Gastrocnemius medialis (tissue), 4 donors: Measurements from ENCODE around the gene UBA6. TPM values are rescaled to one million over a fixed set of nuclear protein-coding genes. Genes with fewer than 3 reads are reported as not detected.
"Not testable (repeated sequence)": the region's sequence is repeated elsewhere in the genome, so short reads cannot be mapped to it uniquely, and the experiment has no call there.

ENCODE experiments used
- ATAC-seq, 2 donors: fragments of 150-250 bp; one replicate each; pipeline ENCODE4 v1.9.1; 2016
- DNase-seq, 2 donors: peaks; one replicate each; pipeline ENCODE4 v3.0.0-alpha.2; 2019
- H3K27ac ChIP-seq, 4 donors: fragments of 200-600 bp; sonication (generic); 1 replicate in 1 of 4; 2 replicates in 3 of 4; pipeline ENCODE4 v1.5.1; 2016 to 2018; ENCODE audit warnings: mild to moderate bottlenecking in 2 of 4, moderate library complexity in 1 of 4
- H3K27me3 ChIP-seq, 3 donors: fragments of 200-600 bp; sonication (generic) in 2 of 3; 1 replicate in 1 of 3; 2 replicates in 2 of 3; pipeline versions ENCODE4 v1.5.1 to v1.6.0; 2016 to 2019; ENCODE audit warnings: mild to moderate bottlenecking in 1 of 3, moderate library complexity in 1 of 3
- H3K36me3 ChIP-seq, 2 donors: fragments of 200-600 bp; sonication (generic) in 1 of 2; one replicate each; pipeline ENCODE4 v1.5.1; 2017 to 2018
- H3K4me1 ChIP-seq, 2 donors: fragments of 200-600 bp; sonication (generic) in 1 of 2; one replicate each; pipeline ENCODE4 v1.5.1; 2016 to 2017; ENCODE audit warnings: mild to moderate bottlenecking in 2 of 2
- H3K4me3 ChIP-seq, 4 donors: fragments of 200-600 bp; sonication (generic) in 3 of 4; 1 replicate in 1 of 4; 2 replicates in 3 of 4; pipeline ENCODE4 v1.5.1; 2016 to 2019; ENCODE audit warnings: mild to moderate bottlenecking in 2 of 4
- H3K9me3 ChIP-seq, 3 donors: fragments of 200-600 bp; sonication (generic) in 2 of 3; 1 replicate in 1 of 3; 2 replicates in 2 of 3; pipeline ENCODE4 v1.5.1; 2016 to 2019
- POLR2A ChIP-seq, 2 donors: fragments of 450-650 bp; IDR thresholded peaks; one replicate each; pipeline ENCODE4 v1.6.1; 2017; ENCODE audit warnings: antibody characterized with exemption in 2 of 2, mild to moderate bottlenecking in 2 of 2, moderate library complexity in 2 of 2
- in situ Hi-C, 4 donors: fragments of 200-750 bp; cut with MboI; loops; one replicate each; pipeline versions ENCODE4 v1.15.0 to v1.8.0; 2017; ENCODE audit warnings: low sequenced_read_pairs in 4 of 4
- intact Hi-C: fragments of 100-400 bp; cut with DNase I; formaldehyde crosslinking; loops from one replicate; pipeline ENCODE4 v1.15.1; 2023; ENCODE audit warnings: low total_unique reads
- total RNA-seq, 4 donors: library from RNA; depleted of rRNA; stranded (reverse); fragments of >200 nt; gene quantifications; one replicate each; pipeline versions ENCODE4 v1.1.0 to v1.2.3, GENCODE V29; 2016
- TF ChIP-seq, protein P1 (sequence below), 5 experiments: fragments of 450-650 bp in 3 of 5; fragments of 200-600 bp in 2 of 5; sonication (generic) in 2 of 5; IDR thresholded peaks in 4 of 5; conservative IDR thresholded peaks in 1 of 5; 1 replicate in 4 of 5; 2 replicates in 1 of 5; pipeline ENCODE4 v1.5.1; 2016 to 2019; ENCODE audit warnings: antibody characterized with exemption in 5 of 5, mild to moderate bottlenecking in 3 of 5, moderate library complexity in 3 of 5

The UBA6 gene
- total RNA-seq, 4 donors from 2014 or later = 38.9 to 103 (median 46.3) TPM

DNA sequence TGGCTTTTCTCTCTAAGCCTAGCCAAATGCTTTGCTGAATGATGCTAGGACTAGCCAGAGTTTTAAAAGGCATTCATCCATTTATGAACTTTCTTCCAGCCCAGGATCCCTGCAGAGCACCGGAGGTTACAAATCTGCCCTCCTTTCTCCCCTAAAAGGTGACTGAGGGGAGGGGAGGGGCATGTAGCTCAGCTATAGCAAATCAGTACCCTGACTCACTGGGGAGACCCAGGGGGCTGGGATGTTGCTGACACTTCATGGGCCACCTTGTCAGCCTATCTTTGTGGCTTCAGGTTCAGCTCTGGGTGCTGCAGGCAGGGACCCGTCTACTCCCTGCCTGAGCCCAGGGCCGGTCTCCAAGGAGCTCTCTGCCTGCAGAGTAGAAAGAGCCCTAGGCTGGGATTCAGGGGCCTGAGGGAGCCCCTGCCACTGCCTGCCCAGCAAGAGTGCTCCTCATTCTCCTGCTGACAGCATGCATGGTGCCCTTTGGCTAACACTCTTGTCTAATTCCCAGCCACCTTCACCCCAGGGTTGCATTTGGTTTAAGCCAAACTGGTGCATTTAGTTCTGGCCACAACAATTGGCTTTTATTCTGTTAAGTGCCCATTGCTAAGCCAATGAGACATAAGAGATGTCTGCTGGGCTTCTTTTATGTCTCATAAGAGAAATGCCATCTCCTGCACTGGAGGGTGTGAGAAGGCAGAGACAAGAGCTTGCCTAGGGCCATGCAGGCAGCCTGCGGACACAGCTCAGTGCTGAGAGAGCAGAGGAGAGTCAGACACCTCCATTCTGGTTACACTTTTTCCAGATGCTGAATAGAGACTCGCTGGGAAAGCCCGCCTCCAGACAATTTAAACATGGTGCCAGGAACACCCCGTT, 11.9 kb upstream of the UBA6 start:
- Histone ChIP-seq H3K9me3 (no peaks in the 10 kb centered on the region), H3K4me3 (no peak overlapping the region), H3K27ac (no peak overlapping the region), H3K27me3 (no peaks in the 10 kb centered on the region), H3K4me1 (no peaks in the 10 kb centered on the region), H3K36me3 (no peaks in the 10 kb centered on the region)
- TF ChIP-seq, protein P1, sequence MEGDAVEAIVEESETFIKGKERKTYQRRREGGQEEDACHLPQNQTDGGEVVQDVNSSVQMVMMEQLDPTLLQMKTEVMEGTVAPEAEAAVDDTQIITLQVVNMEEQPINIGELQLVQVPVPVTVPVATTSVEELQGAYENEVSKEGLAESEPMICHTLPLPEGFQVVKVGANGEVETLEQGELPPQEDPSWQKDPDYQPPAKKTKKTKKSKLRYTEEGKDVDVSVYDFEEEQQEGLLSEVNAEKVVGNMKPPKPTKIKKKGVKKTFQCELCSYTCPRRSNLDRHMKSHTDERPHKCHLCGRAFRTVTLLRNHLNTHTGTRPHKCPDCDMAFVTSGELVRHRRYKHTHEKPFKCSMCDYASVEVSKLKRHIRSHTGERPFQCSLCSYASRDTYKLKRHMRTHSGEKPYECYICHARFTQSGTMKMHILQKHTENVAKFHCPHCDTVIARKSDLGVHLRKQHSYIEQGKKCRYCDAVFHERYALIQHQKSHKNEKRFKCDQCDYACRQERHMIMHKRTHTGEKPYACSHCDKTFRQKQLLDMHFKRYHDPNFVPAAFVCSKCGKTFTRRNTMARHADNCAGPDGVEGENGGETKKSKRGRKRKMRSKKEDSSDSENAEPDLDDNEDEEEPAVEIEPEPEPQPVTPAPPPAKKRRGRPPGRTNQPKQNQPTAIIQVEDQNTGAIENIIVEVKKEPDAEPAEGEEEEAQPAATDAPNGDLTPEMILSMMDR (IDR thresholded peaks at IDR 0.05 in 4 of 5, conservative IDR thresholded peaks at IDR 0.05 in 1 of 5) = no peak
- no peak for TF ChIP-seq POLR2A (IDR thresholded peaks at IDR 0.05)
- intact Hi-C loops (no loop called here), in situ Hi-C loops (no loop called here)
- ATAC-seq (no peak), DNase-seq (no peak)

DNA sequence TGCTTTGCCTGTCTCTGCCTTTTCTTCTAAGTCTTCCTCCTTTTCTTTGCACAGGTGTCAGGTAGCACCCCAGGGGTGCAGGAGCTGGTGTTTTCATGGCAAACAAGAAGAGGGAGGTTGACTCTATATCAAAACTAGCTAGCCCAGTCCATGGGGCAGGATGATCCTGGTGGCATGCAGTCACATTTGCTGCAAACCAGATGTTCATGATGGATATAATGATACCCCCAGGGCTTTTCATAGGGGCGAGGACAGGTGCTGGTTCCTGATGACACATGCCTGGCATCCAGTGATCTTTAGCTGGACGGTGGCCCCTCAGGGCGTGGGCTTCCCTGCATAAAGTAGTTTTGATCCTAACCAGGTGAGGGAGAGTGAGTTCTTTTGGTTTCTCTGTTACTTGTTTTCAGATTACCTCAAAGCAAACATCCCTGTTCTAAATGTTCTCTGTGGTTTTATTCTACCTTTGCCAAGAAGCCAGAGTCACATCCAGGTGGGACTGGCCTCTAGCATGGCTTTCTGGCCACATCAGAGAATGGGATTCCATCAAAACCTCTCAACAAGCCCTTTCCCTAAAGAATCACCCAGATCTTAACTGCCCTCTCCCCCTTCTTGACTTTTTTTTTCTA, 11.2 kb upstream of the UBA6 start:
- H3K4me1 ChIP-seq = no peaks in the 10 kb centered on the region
- in situ Hi-C loops (no loop called here), intact Hi-C loops (no loop called here)
- H3K36me3 ChIP-seq = no peaks in the 10 kb centered on the region
- no peak for DNase-seq
- no peak for ATAC-seq
- no peaks in the 10 kb centered on the region for H3K9me3 ChIP-seq
- TF ChIP-seq, protein P1 (IDR thresholded peaks at IDR 0.05 in 4 of 5, conservative IDR thresholded peaks at IDR 0.05 in 1 of 5) = no peak
- TF ChIP-seq POLR2A (IDR thresholded peaks at IDR 0.05) = no peak
- H3K27ac ChIP-seq = no peak overlapping the region
- no peaks in the 10 kb centered on the region for H3K27me3 ChIP-seq
- no peak overlapping the region for H3K4me3 ChIP-seq

DNA sequence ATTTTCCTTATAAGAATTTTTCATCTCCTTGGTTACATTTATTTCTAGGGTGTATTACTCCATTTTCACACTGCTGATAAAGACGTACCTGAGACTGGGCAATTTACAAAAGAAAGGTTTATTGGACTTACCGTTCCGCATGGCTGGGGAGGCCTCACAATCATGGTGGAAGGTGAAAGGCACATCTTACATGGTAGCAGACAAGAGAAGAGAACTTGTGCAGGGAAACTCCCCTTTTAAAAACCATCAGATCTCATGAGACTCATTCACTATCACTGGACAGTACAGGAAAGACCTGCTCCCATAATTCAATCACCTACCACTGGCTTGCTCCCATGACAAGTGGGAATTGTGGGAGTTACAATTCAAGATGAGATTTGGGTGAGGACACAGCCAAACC, 5.7 kb upstream of the UBA6 start:
- H3K4me3 ChIP-seq, H3K4me1 ChIP-seq, in situ Hi-C loops, DNase-seq, intact Hi-C loops, H3K36me3 ChIP-seq, H3K27me3 ChIP-seq, H3K9me3 ChIP-seq, ATAC-seq, H3K27ac ChIP-seq: not testable (repeated sequence)

DNA sequence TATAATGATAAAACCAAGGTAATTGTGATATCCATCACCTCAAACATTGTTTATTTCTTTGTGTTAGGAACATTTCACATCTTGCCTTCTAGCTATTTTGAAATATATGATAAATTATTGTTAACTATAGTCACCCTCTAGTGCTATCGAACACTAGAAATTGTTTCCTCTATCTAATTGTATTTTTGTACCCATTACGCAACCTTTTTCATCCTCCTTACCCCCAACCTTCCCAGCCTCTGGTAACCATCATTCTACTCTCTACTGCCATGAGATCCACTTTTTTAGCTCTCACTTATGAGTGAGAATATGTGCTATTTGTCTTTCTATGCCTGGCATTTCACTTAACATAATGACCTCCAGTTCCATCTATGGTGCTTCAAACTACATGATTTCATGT, 3.9 kb upstream of the UBA6 start:
- Histone ChIP-seq H3K27ac (no peak overlapping the region), H3K4me3 (no peak overlapping the region), H3K4me1 (peaks cover 11 to 19% of the 10 kb centered on the region in 2 donors), H3K9me3 (no peaks in the 10 kb centered on the region), H3K27me3 (no peaks in the 10 kb centered on the region), H3K36me3 (no peaks in the 10 kb centered on the region)
- no peak for DNase-seq
- intact Hi-C loops (no loop called here), in situ Hi-C loops (no loop called here)
- no peak for ATAC-seq
- TF ChIP-seq, protein P1 (IDR thresholded peaks at IDR 0.05 in 4 of 5, conservative IDR thresholded peaks at IDR 0.05 in 1 of 5) = no peak
- no peak for TF ChIP-seq POLR2A (IDR thresholded peaks at IDR 0.05)

DNA sequence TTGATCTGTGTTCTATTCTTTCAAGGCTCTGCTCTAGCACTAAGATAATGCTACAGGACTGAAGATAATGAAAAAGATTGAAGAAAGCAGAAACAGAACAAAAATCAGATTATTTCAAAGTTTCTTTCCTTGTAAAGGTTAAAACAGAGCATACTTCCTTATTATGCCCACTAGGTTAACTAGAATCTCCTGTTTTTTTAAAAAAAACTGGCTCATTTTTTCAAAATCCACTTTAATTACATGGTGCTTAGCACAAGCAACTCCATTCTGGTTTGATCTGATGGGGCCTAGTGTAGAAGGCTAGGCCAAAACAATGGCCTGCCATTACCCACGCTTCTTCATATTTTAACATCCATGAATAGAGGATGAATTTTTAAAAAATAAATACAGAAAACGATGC, 1.2 kb upstream of the UBA6 start:
- DNase-seq (no peak), ATAC-seq (no peak)
- H3K4me1 ChIP-seq = peaks cover 13 to 23% of the 10 kb centered on the region in 2 donors
- intact Hi-C loops (no loop called here), in situ Hi-C loops (no loop called here)
- TF ChIP-seq POLR2A (IDR thresholded peaks at IDR 0.05) = no peak
- TF ChIP-seq, protein P1 (IDR thresholded peaks at IDR 0.05 in 4 of 5, conservative IDR thresholded peaks at IDR 0.05 in 1 of 5) = no peak
- no peaks in the 10 kb centered on the region for H3K27me3 ChIP-seq
- H3K4me3 ChIP-seq = peak overlapping the region in 2 of 4 donors; percentile 71 to 88
- no peak overlapping the region for H3K27ac ChIP-seq
- no peaks in the 10 kb centered on the region for H3K36me3 ChIP-seq
- no peaks in the 10 kb centered on the region for H3K9me3 ChIP-seq
